Brain microvascular endothelial cell (primary cell): ENCODE measurements around the gene MATR3.
A peak's percentile ranks its signal among the peaks of the same experiment; 100 is the strongest.

Experiments
- DNase-seq: peaks from one replicate; pipeline ENCODE4 v3.0.0-alpha.2; 2020
- H3K27ac ChIP-seq: fragments of 250-450 bp; sonication (Bioruptor Pico); 2 replicates; pipeline ENCODE4 v1.5.1; 2020; ENCODE audit warnings: mild to moderate bottlenecking, moderate library complexity
- H3K27me3 ChIP-seq: fragments of 250-450 bp; sonication (Bioruptor Pico); replicated peaks from 2 replicates; pipeline ENCODE4 v1.5.1; 2020; ENCODE audit warnings: mild to moderate bottlenecking
- H3K36me3 ChIP-seq: fragments of 250-450 bp; sonication (Bioruptor Pico); replicated peaks from 2 replicates; pipeline ENCODE4 v1.5.1; 2020; ENCODE audit warnings: mild to moderate bottlenecking
- H3K4me3 ChIP-seq: 2 replicates; pipeline ENCODE4 v1.5.1; 2011; ENCODE audit warnings: low read depth, mild to moderate bottlenecking, control low read depth, low read length, moderate library complexity
- CTCF ChIP-seq: IDR thresholded peaks from 2 replicates; pipeline ENCODE4 v1.5.1; 2011; ENCODE audit warnings: low read depth, mild to moderate bottlenecking, moderate library complexity, low read length, control low read depth, inconsistent platforms; ENCODE audit errors: missing control alignments
- in situ Hi-C: cut with HindIII; loops from 2 replicates; pipeline ENCODE4 v1.10.0; 2017; ENCODE audit warnings: low sequenced_read_pairs, low pct_ligation_motif_present

The MATR3 gene

DNA sequence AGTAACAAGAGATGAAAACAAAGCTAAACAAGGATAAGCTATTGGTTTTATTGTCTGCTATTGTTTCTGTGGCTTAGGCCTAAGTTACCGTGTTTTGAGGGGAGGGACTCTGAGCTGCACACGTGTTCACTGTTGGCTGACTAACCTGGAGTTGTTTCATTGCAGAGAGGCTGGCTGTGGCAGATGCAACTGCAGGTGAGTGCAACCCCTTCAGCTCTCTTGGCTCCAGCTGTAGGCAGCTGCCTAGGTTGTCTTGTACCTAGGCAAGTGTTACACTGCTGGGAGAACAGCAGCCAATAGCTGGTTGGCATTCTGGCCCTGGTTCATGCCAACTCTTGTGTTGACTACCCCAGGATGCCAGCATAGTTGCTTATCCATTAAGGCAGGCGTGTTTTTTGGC is 17.6 kb upstream of the MATR3 start:
- DNase-seq, result no peak
- H3K4me3 ChIP-seq, result peak overlapping the region; percentile 38
- peaks cover 46% of the 10 kb centered on the region for H3K36me3 ChIP-seq
- in situ Hi-C loops, result no loop called here
- TF ChIP-seq CTCF, result no peak
- H3K27ac ChIP-seq, result no peak overlapping the region
- H3K27me3 ChIP-seq, result no peaks in the 10 kb centered on the region

DNA sequence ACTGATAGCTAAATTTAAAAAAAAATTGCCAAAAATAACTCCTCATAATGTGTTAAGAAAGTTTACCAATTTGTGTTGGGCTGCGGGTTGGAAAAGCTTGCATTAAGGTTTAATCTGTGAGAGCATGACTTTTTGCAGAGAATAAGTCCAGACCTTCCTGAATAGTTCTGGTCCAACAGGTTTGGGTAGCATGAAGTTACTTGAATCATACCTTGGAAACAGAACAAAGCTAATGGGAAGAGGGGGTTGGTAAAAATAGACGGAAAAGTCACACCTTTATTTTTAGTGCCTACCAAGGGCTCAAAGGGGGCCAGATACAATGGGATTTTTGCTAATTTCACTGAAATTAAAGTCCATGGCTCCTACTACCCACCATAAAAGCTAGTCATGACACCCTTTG is 17.1 kb upstream of the MATR3 start:
- H3K36me3 ChIP-seq, result peaks cover 47% of the 10 kb centered on the region
- H3K4me3 ChIP-seq, result peak overlapping the region; percentile 38
- H3K27ac ChIP-seq, result no peak overlapping the region
- in situ Hi-C loops, result no loop called here
- H3K27me3 ChIP-seq, result no peaks in the 10 kb centered on the region
- no peak for DNase-seq
- TF ChIP-seq CTCF, result no peak

- TF ChIP-seq CTCF, result no peak
- H3K27me3 ChIP-seq, result no peaks in the 10 kb centered on the region
- in situ Hi-C loops, result no loop called here
- no peak for DNase-seq
- H3K36me3 ChIP-seq, result peaks cover 50% of the 10 kb centered on the region
- H3K4me3 ChIP-seq, result no peak overlapping the region
- no peak overlapping the region for H3K27ac ChIP-seq
These were observed 16.4 kb upstream of the MATR3 start for GRCh38 chr5:139277171-139277570.

GRCh38 chr5:139278540-139279274 is 14.8 kb upstream of the MATR3 start:
- Histone ChIP-seq H3K4me3 (no peak overlapping the region), H3K36me3 (peaks cover 62% of the 10 kb centered on the region), H3K27ac (no peak overlapping the region), H3K27me3 (no peaks in the 10 kb centered on the region)
- TF ChIP-seq CTCF, result no peak
- DNase-seq, result no peak
- in situ Hi-C loops, result no loop called here

- H3K4me3 ChIP-seq, result no peak overlapping the region
- H3K27ac ChIP-seq, result no peak overlapping the region
- H3K27me3 ChIP-seq, result no peaks in the 10 kb centered on the region
- H3K36me3 ChIP-seq, result peaks cover 63% of the 10 kb centered on the region
- in situ Hi-C loops, result no loop called here
- TF ChIP-seq CTCF, result no peak
- no peak for DNase-seq
These were observed 11.4 kb upstream of the MATR3 start for GRCh38 chr5:139282197-139282557.
